HuH-7.5 (cell line): ENCODE data around the gene RAB38.

Experiments used
- DNase-seq: peaks from one replicate; pipeline ENCODE4 v3.0.0; 2011; ENCODE audit warnings: low spot score

Gene RAB38

GRCh38 chr11:88174709-88175568, at the start of gene RAB38:
RAB38 (minus strand) TSS chr11:88175443; CDS start chr11:88175384, 59 bp downstream.
- no peak for DNase-seq

- DNase-seq = no peak
Observed at GRCh38 chr11:88213406-88213805, 38.2 kb upstream of the RAB38 start.

DNA sequence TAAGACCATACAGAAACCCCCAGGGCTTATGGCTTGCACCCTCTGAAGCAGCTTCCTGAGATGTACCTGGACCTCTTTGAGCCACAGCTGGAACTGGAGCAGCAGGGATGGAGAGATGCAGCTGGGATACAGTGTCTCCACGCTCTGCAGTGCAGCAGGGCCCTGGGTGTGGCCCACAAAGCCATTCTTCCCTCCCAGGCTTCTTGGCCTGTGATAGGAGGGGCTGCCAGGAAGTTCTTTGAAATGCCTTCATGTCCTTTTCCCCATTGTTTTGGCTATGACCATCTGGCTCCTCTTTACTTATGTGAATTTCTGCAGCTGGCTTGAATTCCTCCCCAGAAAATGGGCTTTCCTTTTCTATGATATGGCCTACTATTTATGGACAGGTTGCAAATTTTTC, 37.1 kb upstream of the RAB38 start:
- no peak for DNase-seq

DNA sequence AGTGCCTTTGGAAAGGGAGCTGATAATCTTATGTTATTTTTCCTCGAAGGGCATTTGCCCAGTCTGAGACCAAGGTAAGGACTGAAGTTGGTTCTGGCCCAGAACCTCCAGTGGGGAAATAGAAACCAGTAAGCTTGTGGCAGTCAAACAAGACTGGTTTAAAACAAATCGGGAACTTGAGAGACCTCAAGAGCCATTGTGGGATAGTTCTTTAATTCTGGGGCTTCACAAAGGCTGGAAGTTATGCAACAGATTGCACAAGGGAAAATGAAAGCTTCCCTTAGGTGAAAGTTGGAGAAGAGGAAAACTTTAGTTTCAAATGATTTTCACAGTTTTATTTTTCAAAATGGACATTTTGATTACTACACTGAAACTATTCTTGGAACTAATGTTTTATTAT, 33.5 kb upstream of the RAB38 start:
- DNase-seq = no peak

- DNase-seq = no peak
Observed at GRCh38 chr11:88206751-88207150, 31.5 kb upstream of the RAB38 start.

DNA sequence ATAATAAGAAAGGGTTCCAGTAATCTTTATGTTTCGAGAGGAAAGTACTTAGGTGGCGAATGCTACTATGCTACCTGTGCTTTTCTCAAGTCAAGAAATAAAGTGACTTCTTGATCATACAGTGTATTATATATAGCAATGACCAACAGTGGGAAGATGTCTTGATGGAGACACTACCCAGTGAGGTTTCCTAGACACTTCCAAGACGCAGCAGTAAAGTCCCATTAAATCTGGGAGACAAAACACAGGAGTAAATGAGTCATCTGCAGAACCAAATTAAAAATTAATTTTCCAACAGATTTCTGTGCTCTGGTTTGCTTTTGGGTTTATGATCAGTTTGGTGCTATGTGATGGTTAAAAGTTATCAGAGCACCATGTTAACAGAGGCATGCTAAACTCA, 29.1 kb upstream of the RAB38 start:
- no peak for DNase-seq

GRCh38 chr11:88203604-88204003, 28.4 kb upstream of the RAB38 start:
- no peak for DNase-seq

- no peak for DNase-seq
Observed at GRCh38 chr11:88202498-88202897, 27.3 kb upstream of the RAB38 start.

DNA sequence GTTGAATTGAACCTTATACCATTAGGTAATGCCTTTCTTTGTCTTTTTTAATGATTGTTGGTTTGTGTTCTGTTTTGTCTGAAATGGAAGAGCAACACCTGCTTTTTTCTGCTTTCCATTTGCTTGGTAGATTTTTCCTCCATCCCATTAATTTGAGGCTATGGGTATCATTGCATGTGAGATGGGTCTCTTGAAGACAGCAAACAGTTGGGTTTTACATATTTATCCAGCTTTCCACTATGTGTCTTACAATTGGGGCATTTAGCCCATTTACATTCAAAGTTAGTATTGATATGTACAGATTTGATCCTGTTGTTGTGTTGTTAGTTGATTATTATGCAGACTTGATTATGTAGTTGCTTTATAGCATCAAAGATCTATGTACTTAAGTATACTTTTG, 21.1 kb upstream of the RAB38 start:
- no peak for DNase-seq

DNA sequence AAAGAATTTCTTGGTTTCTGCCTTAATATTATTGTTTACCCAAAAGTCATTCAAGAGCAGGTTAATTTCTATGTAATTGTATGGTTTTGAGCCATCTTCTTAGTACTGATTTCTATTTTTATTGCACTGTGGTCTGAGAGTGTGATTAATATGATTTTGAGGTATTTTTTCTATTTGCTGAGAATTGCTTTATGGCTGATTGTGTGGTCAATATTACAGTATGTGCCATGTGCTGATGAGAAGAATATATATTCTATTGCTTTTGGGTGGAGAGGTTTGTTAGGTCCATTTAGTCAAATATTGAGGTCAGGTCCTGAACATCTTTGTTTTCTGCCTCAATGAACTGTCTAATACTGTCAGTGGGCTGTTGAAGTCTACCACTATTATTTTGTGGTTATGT, 20.7 kb upstream of the RAB38 start:
- no peak for DNase-seq

- DNase-seq = no peak
Observed at GRCh38 chr11:88194990-88195389, 19.7 kb upstream of the RAB38 start.

DNA sequence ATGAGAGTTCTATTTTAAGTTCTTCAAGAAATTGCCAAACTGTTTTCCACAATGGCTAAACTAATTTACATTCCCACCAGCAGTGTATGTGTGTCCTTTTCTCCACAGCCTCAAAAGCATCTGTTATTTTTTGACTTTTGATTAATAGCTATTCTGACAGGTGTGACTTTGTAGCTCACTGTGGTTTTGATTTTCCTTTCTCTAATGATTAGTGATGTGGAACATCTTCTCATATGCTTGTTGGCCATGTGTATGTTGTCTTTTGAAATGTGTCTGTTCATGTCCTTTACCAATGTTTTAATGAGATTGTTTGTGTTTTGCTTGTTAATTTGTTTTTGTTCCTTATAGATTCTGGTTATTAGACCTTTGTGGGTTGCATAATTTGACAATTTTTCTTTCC, 18.0 kb upstream of the RAB38 start:
- no peak for DNase-seq

GRCh38 chr11:88188932-88189253, 13.7 kb upstream of the RAB38 start:
- no peak for DNase-seq

GRCh38 chr11:88188251-88188931, 13.1 kb upstream of the RAB38 start:
- no peak for DNase-seq

GRCh38 chr11:88183233-88183632, 8.0 kb upstream of the RAB38 start:
- no peak for DNase-seq

DNA sequence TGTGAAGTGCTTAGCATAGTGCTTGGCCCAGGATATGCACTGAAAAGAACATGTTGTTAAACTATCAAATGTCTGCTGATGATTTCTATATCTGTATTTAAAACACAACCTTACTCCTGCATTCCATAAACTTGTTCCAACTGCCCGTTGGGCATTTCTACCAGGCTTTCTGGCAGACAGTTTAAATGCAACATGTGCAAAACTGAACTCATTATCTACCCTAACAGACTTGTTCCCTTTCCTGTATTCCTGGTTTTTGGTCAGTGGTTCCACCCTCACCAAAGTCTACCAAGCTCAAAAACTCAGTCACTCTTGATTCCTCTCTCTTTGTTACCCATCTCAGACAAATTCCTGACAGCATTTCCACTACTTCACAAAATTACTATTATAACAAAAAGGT, 6.5 kb upstream of the RAB38 start:
- no peak for DNase-seq

- no peak for DNase-seq
Observed at GRCh38 chr11:88179971-88180629, 4.9 kb upstream of the RAB38 start.

GRCh38 chr11:88179141-88179540, 3.9 kb upstream of the RAB38 start:
- DNase-seq = no peak

GRCh38 chr11:88178191-88178590, 2.9 kb upstream of the RAB38 start:
- DNase-seq = no peak

DNA sequence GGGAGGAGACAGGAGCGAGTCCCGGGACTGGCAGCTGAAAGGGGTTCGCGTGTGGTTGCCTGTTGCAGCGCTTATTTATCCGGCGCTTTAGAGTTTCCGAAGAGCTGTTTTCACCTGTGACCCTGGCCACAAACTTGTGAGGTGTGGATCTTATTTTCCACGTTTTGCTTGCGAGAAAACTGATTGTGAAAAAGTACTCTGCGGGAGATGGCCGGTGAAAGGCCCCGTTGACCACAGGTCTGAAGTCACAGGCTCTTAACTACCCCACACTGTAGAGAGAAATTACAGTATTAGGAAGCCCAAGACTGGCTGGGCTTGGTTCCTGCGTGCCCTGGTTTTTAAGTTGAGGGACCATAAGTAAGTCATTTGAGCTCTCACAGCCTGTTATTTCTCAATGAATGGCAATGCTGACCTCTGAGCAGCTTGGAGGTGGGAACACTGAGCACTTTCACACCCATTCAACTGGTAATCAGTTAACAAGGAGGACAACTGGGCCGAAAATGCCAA, 379 bp upstream of the RAB38 start:
- DNase-seq = no peak

DNA sequence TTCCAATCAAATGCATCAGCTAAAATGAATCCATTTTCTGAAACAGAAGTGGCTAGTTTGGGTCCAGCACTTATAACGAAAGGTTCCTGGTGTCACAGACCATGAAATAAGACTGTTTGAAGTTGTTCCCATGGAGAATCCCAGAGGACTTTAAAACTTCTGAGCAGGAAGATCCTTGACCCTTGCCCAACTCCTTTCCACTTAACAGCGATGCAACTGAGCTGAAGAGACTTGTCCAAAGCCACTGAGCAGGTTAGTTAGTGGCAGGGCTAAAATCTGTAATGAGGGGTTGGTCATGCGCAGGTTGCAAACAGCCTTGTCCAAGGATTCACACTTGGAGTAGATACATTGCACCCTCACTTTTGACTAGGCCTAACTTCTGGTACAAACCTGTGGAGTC, 1.3 kb downstream of the RAB38 start:
- no peak for DNase-seq

DNA sequence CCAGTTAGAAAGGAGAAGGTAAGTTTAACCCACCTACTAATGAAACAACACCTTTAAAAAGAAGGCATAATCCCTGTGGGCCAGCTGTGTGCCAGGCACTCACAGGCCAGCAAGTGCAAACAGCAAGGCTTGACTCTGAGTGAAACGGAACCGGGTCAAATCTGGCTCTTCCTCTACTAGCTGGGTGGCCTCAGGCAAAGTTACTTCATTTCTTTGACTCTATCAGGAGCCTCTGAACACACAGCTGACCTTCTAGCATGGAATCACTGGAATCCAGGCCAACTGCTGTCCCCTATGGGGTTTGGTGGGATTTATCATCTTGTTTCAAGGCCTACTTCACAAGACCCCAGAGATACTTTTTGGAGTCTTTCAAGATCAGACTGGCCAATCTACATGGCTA, 3.3 kb downstream of the RAB38 start:
- no peak for DNase-seq

- no peak for DNase-seq
Observed at GRCh38 chr11:88170673-88171072, 4.6 kb downstream of the RAB38 start.
